HG03432 (cell line): Measurements from ENCODE around the gene FAM184B.
A peak's percentile ranks its signal among the peaks of the same experiment; 100 is the strongest.
"Not testable (repeated sequence)": the region's sequence is repeated elsewhere in the genome, so short reads cannot be mapped to it uniquely, and the experiment has no call there.

Experiments used
- ATAC-seq: cut with Tn5 transposase; IDR thresholded peaks from one replicate; pipeline ENCODE4 v1.9.1; 2021; ENCODE audit warnings: mild to moderate bottlenecking, moderate library complexity; ENCODE audit not compliant: unreplicated experiment

Gene FAM184B

GRCh38 chr4:17690135-17690534 lies 91.3 kb downstream of the FAM184B start:
- ATAC-seq = no peak

GRCh38 chr4:17688011-17688441 lies 93.4 kb downstream of the FAM184B start:
- ATAC-seq = no peak

DNA sequence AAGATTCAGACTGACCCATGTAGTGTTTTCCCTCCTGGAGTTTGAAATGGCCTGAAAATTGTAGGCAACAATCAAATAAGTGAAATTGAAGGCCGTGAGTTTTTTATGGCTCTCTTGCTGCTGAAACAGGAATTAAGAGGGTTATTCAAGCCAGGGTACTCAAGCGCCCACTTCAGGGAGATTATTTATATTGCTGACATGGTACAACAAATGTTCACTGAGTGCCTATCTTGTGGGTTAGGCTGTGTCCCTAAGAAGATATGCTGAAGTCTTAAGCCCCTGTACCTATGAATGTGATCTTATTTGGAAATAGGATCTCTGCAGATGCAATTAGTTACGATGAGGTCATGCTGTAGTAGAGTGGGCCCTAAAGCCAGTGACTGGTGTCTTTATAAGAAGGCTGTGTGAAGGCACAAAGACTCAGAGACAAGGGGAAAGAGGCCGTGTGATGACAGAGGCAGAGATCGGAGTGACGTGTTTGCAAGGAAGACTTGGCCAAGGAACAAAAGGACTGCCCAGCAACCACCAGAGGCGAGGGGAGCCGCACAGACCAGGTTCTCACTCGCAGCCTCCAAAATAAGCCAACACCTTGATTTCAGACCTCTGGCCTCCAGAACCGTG lies 94.1 kb downstream of the FAM184B start:
- ATAC-seq = no peak

DNA sequence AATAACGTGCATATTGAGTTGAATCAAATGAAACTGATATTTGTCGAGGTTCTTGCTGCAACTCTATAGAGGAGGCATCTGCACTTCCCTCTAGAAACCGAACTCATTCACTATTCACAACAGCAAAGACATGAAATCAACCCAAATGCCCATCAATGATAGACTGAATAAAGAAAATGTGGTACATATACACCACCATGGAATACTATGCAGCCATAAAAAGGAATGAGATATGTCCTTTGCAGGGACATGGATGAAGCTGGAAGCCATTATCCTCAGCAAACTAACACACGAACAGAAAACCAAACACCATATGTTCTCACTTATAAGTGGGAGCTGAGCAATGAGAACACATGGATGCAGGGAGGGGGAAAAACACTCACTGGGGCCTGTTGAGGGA lies 96.8 kb downstream of the FAM184B start:
- ATAC-seq = not testable (repeated sequence)

- ATAC-seq = no peak
These were observed 99.2 kb downstream of the FAM184B start for GRCh38 chr4:17682222-17682566.

DNA sequence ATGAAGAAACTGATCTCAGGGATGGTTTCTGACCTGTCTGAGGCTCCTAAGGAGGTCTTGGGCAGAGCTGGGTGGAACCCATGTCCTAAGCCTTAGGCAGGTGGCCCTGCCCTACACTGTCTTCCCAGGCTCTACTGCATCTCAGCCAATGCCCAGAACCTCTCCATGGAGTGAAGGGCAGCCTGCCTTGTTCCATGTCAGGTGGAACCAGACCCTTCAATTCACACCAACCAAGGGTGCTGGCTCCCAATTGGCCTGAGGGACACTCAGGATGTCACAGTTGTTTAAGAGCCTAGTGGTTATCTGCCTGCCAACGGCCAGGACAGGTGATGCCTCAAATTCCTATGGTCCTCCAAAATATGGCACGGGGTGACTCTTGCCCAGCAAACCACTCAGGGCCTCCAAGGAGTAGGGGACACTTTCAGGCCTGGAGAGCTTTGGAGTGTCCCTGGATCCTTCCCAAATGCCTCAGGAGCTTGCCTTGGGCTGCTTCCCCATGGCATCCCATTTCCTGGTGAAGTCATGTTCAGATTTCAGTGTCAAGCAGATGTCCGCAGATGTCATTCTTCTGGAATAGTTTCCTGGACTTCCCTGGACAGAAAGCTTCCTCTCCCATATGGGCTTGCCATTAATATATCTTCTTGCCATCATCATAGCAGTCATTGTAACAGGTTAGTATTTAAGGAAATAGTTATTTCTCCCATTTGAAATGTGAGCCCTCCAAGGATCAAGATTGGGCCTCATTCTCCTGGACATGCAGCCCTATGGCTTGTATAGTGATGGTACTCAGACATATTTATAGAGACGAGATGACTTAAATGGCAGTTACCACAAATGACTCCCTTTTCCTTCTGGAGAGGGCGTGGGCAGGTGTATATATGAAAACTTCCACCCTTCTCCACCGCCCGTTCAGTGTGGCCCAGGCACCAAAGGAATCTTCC lies 99.9 kb downstream of the FAM184B start:
- no peak for ATAC-seq

DNA sequence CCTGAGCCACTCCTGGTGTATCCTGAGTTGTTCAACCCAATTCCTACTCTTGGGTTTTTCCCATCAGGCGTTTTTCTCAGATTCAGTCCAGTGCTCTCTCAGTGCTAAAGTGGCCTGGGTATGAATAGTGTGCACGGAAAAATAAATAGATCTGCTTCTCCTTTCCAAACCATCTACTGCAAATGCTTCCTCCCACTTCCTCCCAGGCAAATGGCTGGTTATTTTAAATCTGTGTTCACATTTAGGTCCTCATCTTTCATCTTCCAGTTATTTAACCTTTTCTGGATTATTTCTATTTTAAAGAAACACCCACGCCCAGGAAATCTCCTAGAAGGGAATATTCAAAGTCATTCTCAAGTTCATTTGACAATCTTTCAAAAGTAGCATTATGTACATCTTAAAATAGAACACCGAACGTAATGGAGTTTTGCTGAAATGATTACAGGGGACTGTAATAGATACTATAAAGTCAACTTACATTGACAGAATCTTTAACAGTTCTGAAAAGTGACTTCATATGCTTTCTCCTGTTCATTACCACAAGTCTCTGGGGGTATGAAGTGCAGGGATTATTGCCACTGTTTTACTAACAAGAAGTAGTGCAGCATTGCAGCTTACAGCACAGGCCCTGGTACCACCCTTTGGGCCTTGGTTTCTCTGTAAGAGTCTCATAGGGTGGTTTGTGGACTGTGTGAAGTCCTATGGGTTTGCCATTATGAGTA lies 100.7 kb downstream of the FAM184B start:
- no peak for ATAC-seq

DNA sequence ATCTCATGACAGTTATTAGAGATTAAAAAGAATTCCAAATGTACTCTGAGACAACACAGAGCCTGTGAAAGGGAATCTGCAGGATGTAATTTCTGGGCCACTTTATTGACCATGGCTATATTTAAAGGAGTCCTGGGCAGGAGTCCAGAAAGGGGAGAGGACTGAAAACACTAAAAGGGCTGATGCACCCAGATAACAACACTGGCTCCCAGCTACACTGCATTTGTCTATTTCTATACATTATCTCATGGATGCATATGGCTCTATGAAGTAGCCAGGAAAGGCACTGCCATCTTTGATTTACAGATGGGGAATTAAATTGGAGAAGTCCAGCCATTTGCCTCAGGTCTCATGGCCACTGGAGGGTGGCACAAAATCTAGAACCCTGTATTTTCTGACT lies 111.0 kb downstream of the FAM184B start:
- ATAC-seq = no peak

DNA sequence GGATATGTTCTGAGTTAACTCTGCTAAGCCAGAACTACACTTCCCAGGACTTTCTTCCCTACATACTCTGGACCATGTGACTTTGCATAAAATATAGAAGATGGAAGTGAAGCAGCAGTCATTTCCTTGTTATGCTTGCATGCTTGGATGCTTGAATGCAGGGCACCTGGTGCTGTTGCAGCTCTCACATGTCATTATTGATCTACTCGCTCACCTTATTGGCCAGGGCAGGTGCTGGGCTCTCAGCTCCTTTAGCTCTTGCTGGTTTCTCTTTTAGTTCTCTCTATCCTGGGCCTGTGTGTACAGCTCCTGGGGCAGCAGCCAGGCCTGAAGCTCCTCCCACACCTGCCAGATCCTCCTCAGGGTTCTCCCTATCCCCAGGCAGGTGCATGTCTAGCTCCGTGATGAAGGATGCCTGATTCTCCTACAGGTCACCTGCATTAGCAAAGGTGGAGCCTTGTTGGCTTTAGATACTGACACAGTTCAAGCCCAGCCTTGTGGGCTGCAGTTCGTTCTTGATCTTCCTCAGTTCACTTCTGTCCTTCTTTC lies 113.7 kb downstream of the FAM184B start:
- no peak for ATAC-seq

DNA sequence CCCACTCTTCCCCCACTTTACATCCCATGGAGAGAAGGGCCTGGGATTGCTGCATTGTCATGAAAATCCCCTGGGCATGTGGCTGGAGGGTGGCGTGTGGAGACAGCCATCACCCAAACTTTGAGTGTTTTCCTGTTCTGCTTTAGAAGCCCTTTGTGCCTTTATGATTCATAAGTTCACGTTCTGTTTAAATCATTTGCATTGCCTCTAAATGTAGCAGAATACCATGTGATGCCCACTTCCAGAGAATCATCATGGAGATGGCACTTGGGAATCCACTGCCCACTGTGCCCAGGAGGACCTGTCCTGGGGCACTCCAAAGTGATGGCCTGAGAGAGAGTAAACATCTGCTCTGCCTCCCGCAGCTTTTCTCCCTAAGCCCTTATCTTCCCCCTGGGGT lies 114.2 kb downstream of the FAM184B start:
- no peak for ATAC-seq

GRCh38 chr4:17665852-17666251 lies 115.6 kb downstream of the FAM184B start:
- ATAC-seq = no peak

DNA sequence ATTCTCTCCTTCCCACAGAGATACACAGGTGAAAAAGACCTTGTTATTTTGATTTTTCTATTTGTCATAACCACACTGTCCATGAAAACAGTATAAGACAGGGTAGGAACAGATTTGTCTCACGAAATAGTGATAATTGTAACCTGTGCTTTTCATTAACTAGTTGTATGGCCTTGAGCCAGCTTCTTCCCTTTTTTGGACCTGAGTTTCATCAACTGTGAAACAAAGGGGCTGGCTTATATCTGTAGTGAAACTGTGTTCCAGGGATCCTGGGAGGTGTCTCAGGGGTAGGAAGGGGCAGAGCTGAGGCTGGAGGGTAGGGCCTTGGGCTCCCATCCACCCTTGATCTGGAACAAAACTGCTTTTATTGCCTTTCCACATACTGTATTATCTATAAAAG lies 116.1 kb downstream of the FAM184B start:
- ATAC-seq = peak; percentile 30

DNA sequence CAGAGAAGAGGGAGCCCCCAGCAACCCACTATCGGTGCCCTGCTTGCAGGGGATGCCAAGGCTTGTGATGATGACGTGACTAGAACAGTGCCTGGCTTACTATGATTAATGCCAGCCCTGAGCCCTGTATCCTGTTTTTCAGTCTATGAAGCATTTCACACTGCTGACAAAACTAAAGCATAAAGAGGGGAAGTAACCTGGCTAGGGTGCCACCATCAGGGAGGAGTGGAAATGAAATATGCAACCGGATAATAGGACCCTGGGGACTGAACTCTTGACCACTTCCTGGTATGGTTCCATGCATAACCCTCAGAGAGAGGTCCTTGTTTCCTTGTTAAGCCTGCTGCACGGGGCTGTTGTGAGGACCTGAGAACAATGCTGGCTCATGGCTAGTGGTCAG lies 116.7 kb downstream of the FAM184B start:
- ATAC-seq = peak; percentile 93

DNA sequence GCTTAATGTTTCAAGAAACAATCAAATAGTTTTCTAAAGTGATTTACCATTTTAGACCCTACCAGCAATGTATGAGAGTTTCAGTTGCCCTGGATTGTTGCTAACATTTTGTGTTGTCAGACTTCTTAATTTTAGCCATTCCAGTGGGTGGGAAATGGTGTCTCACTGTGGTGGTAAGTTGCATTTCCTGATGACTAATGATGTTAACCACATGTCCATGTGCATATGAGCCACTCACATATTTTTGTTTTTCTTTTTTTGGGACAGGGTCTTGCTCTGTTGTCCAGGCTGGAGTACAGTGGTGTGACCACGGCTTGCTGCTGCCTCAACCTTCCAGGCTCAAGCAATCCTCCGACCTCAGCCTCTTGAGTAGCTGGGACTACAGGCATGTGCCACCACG lies 118.7 kb downstream of the FAM184B start:
- no peak for ATAC-seq

- not testable (repeated sequence) for ATAC-seq
These were observed 122.2 kb downstream of the FAM184B start for GRCh38 chr4:17659196-17659595.

DNA sequence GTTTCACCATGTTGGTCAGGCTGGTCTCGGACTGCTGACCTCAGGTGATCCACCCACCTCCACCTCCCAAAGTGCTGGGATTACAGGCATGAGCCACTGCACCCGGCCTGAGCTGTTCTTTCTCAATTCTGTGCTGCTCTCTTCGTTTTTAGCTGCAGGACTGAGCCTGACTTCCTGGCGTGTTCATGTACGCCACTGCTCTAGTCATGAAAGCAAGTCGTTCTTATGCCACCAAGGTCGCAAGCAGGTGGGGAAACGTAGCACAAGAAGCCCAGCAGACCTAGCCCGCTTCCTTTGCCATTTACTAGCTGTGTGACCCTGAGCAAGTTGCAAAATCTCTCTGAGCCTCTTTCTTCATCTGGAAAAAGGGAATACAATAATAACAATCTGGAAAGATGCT lies 123.6 kb downstream of the FAM184B start:
- no peak for ATAC-seq

DNA sequence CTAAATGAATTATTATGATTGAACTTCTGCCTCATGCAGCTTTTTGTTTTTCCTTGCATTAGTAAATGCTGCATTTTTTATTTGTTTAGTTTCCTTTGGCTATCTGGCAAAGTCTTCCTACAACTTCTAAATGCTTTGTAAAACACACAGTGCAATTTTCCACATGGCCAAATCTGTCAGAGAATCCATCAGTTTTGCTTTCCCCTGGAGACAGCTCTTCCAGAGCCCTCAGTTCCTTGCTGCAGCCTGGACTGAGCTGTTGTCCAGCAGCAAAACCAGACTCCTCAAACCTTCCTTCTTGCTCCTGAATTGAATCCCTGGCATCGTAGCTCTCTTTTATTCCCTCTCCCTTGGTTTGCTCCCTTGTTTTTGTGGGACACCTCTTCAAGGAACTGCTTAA lies 124.3 kb downstream of the FAM184B start:
- ATAC-seq = no peak

- no peak for ATAC-seq
These were observed 126.7 kb downstream of the FAM184B start for GRCh38 chr4:17654701-17655100.

- ATAC-seq = no peak
These were observed 131.0 kb downstream of the FAM184B start for GRCh38 chr4:17650406-17650805.

GRCh38 chr4:17647927-17648326 lies 133.5 kb downstream of the FAM184B start:
- no peak for ATAC-seq

- no peak for ATAC-seq
These were observed 134.1 kb downstream of the FAM184B start for GRCh38 chr4:17647176-17647806.
